Endothelial cell of umbilical vein (primary cell): ENCODE data around the gene SAE1. TPM values are rescaled to one million over a fixed set of nuclear protein-coding genes. Genes with fewer than 3 reads are reported as not detected.

Experiments used
- BruUV-seq: library from RNA; stranded (reverse); fragments of 400-500 nt; replicated peaks from 2 replicates; lab custom pipeline; 2021; lab: Mats Ljungman, UMichigan
- CTCF ChIA-PET: fragments of 300-600, 350-600 bp; sonication (Branson Sonifier 250); formaldehyde crosslinking; loops from one replicate; lab custom pipeline; 2021; ENCODE audit warnings: antibody characterized with exemption, inconsistent platforms; lab: Charles Lee
- POLR2A ChIA-PET: fragments of 300-600, 350-600 bp; sonication (Branson Sonifier 250); formaldehyde crosslinking; loops from one replicate; lab custom pipeline; 2021; ENCODE audit warnings: antibody characterized with exemption, inconsistent platforms; lab: Charles Lee
- DNase-seq: peaks from one replicate; pipeline ENCODE4 v3.0.0-alpha.2; 2011; ENCODE audit warnings: low read depth, low spot score
- FAIRE-seq: peaks from 2 replicates; lab custom pipeline; 2011; peaks lifted over from hg19 to GRCh38; lab: Jason Lieb, UNC
- H2AFZ ChIP-seq: 2 replicates; pipeline ENCODE4 v1.6.0; 2012; ENCODE audit warnings: low read depth, low read length, control low read depth, inconsistent platforms
- H3K27ac ChIP-seq: 2 replicates; pipeline ENCODE4 v1.5.1; 2011; ENCODE audit warnings: low read depth, mild to moderate bottlenecking, control low read depth, low read length, moderate library complexity; ENCODE audit not compliant: insufficient read depth
- H3K27me3 ChIP-seq, 2 experiments: 2 replicates each; pipeline versions ENCODE4 v1.6.0 to v1.6.1; 2011; ENCODE audit warnings: low read length in 2 of 2, mixed read lengths in 1 of 2; ENCODE audit not compliant: control insufficient read depth in 2 of 2, insufficient read depth in 2 of 2
- H3K36me3 ChIP-seq, 2 experiments: 2 replicates in 1 of 2; 3 replicates in 1 of 2; pipeline ENCODE4 v1.5.1; 2011; ENCODE audit warnings: low read length in 2 of 2, mild to moderate bottlenecking in 1 of 2, moderate library complexity in 1 of 2; ENCODE audit not compliant: control insufficient read depth in 2 of 2, insufficient read depth in 2 of 2; ENCODE audit errors: extremely low read depth in 1 of 2
- H3K4me1 ChIP-seq: 3 replicates; pipeline ENCODE4 v1.5.1; 2011; ENCODE audit warnings: mild to moderate bottlenecking, low read length; ENCODE audit not compliant: control insufficient read depth, insufficient read depth; ENCODE audit errors: extremely low read depth
- H3K4me2 ChIP-seq: 2 replicates; pipeline ENCODE4 v1.6.1; 2011; ENCODE audit warnings: low read length, control low read depth, mixed read lengths; ENCODE audit not compliant: insufficient read depth
- H3K4me3 ChIP-seq, 3 experiments: fragments of 200-600 bp in 1 of 3; sonication (generic), shearing (Covaris generic) in 1 of 3; replicated peaks in 1 of 3; 2 replicates each; pipeline ENCODE4 v1.5.1; 2011 to 2016; ENCODE audit warnings: control low read depth in 3 of 3, low read length in 3 of 3, mild to moderate bottlenecking in 2 of 3, inconsistent platforms in 1 of 3, low read depth in 1 of 3, moderate library complexity in 1 of 3; ENCODE audit not compliant: insufficient read depth in 1 of 3
- H3K79me2 ChIP-seq: 2 replicates; pipeline ENCODE4 v1.6.0; 2012; ENCODE audit warnings: low read length, inconsistent platforms; ENCODE audit not compliant: control insufficient read depth, insufficient read depth
- H3K9ac ChIP-seq: replicated peaks from 2 replicates; pipeline ENCODE3; 2011; ENCODE audit warnings: low read length, control low read depth; ENCODE audit not compliant: insufficient read depth; ENCODE audit errors: extremely low read depth
- H3K9me1 ChIP-seq: replicated peaks from 3 replicates; pipeline ENCODE4 v1.6.0; 2011; ENCODE audit warnings: mild to moderate bottlenecking, low read length; ENCODE audit not compliant: control insufficient read depth, insufficient read depth; ENCODE audit errors: extremely low read depth
- H3K9me3 ChIP-seq: replicated peaks from 2 replicates; pipeline ENCODE4 v1.5.1; 2012; ENCODE audit warnings: low read length, inconsistent platforms; ENCODE audit not compliant: control insufficient read depth, insufficient read depth
- H4K20me1 ChIP-seq: replicated peaks from 2 replicates; pipeline ENCODE3; 2011; ENCODE audit warnings: mild to moderate bottlenecking, low read length; ENCODE audit not compliant: control insufficient read depth, insufficient read depth; ENCODE audit errors: extremely low read depth
- CTCF ChIP-seq, 2 donors: IDR thresholded peaks; 1 replicate in 1 of 2; 2 replicates in 1 of 2; pipeline ENCODE4 v1.5.1; 2011; ENCODE audit warnings: low read length in 2 of 2, mild to moderate bottlenecking in 2 of 2, moderate library complexity in 2 of 2, control low read depth in 1 of 2, inconsistent platforms in 1 of 2, low read depth in 1 of 2; ENCODE audit not compliant: insufficient read depth in 1 of 2; ENCODE audit errors: extremely low read depth in 1 of 2
- EZH2 ChIP-seq: IDR thresholded peaks from 2 replicates; pipeline ENCODE4 v1.6.1; 2012; ENCODE audit warnings: borderline replicate concordance, low read depth, mild to moderate bottlenecking, moderate library complexity, low read length, inconsistent platforms; ENCODE audit not compliant: severe bottlenecking
- FOS ChIP-seq: IDR thresholded peaks from 2 replicates; pipeline ENCODE4 v1.6.1; 2011; ENCODE audit warnings: mild to moderate bottlenecking, low read length, moderate library complexity, borderline replicate concordance; ENCODE audit not compliant: insufficient read depth
- GATA2 ChIP-seq: IDR thresholded peaks from 2 replicates; pipeline ENCODE4 v1.7.0; 2011; ENCODE audit warnings: low read depth, mild to moderate bottlenecking, moderate library complexity, mixed read lengths, low read length; ENCODE audit not compliant: insufficient read length, insufficient read depth
- JUN ChIP-seq: IDR thresholded peaks from 2 replicates; pipeline ENCODE4 v1.6.1; 2011; ENCODE audit warnings: borderline replicate concordance, low read depth; ENCODE audit not compliant: insufficient read length, insufficient read depth
- MAX ChIP-seq: IDR thresholded peaks from 2 replicates; pipeline ENCODE4 v1.6.1; 2011; ENCODE audit not compliant: insufficient read depth, insufficient read length
- MYC ChIP-seq: IDR thresholded peaks from one replicate; pipeline ENCODE4 v1.6.1; 2011; ENCODE audit warnings: mild to moderate bottlenecking, low read depth, low read length
- POLR2A ChIP-seq: IDR thresholded peaks from 2 replicates; pipeline ENCODE4 v1.6.1; 2012; ENCODE audit warnings: low read depth, mild to moderate bottlenecking, control low read depth, low read length
- POLR2AphosphoS5 ChIP-seq: IDR thresholded peaks from 2 replicates; pipeline ENCODE4 v1.6.1; 2012; ENCODE audit warnings: low read depth, mild to moderate bottlenecking, control low read depth, low read length, moderate library complexity; ENCODE audit not compliant: insufficient read depth
- dilution Hi-C: fragments of 300-500 bp; cut with MboI; formaldehyde crosslinking; loops from one replicate; pipeline ENCODE4 v1.15.0; 2019; ENCODE audit warnings: low sequenced_read_pairs; ENCODE audit not compliant: extremely low pct_ligation_motif_present
- intact Hi-C: fragments of 100-400 bp; cut with micrococcal nuclease; formaldehyde crosslinking; loops from one replicate; pipeline ENCODE4 v1.10.0; 2022
- polyA plus RNA-seq, 4 experiments: library from polyadenylated mRNA; depleted of rRNA in 3 of 4; stranded (reverse) in 3 of 4; unstranded in 1 of 4; fragments of >200 nt; gene quantifications; 2 replicates each; pipeline versions ENCODE4 v1.2.1 to v1.2.3, GENCODE V29; 2011 to 2012; ENCODE audit warnings: missing spikeins in 1 of 4
- total RNA-seq: library from RNA; stranded (reverse); gene quantifications from 2 replicates; pipeline ENCODE4 v1.2.3, GENCODE V29; 2021

SAE1 gene
- total and polyA plus RNA-seq, 2 donors (not counting 3 experiments of a cell fraction or from before 2014, with no cell fraction given), result 165 to 219 TPM

GRCh38 chr19:47186446-47187334 is 56.1 kb downstream of the SAE1 start:
- intact Hi-C loops, result no loop called here
- H4K20me1 ChIP-seq, result no peaks in the 10 kb centered on the region
- no peaks in the 10 kb centered on the region for H3K9me1 ChIP-seq
- no TSS peak for BruUV-seq
- TF ChIP-seq MYC, result no peak
- H2AFZ ChIP-seq, result no peak overlapping the region
- no peaks in the 10 kb centered on the region for H3K9me3 ChIP-seq
- H3K27ac ChIP-seq, result no peak overlapping the region
- ChIA-PET CTCF (interaction anchor here (1.7 to 2.3 kb wide), 4 partner anchors 8 to 58 kb away, joined by 4 to 9 read pairs (median 6); no protein-coding TSS in a partner anchor), POLR2A (no interaction called here)
- no peak overlapping the region for H3K4me3 ChIP-seq
- peaks cover 23% of the 10 kb centered on the region for H3K4me1 ChIP-seq
- no peak overlapping the region for H3K4me2 ChIP-seq
- FAIRE-seq (no peak), DNase-seq (no peak)
- H3K79me2 ChIP-seq, result peaks cover 30% of the 10 kb centered on the region
- dilution Hi-C loops, result no loop called here
- H3K27me3 ChIP-seq, result no peaks in the 10 kb centered on the region
- H3K36me3 ChIP-seq, result peaks cover 4 to 6% of the 10 kb centered on the region in 2 experiments
- H3K9ac ChIP-seq, result no peak overlapping the region

- POLR2A ChIA-PET, result no interaction called here
- FAIRE-seq, result no peak
- Histone ChIP-seq H3K27me3 (no peaks in the 10 kb centered on the region), H4K20me1 (no peaks in the 10 kb centered on the region), H3K9ac (no peak overlapping the region), H3K9me1 (no peaks in the 10 kb centered on the region), H3K27ac (no peak overlapping the region), H3K79me2 (peaks cover 34% of the 10 kb centered on the region), H3K4me3 (no peak overlapping the region), H3K36me3 (peaks cover 4 to 6% of the 10 kb centered on the region in 2 experiments), H3K9me3 (no peaks in the 10 kb centered on the region), H2AFZ (no peak overlapping the region), H3K4me2 (no peak overlapping the region), H3K4me1 (peaks cover 23% of the 10 kb centered on the region)
- CTCF ChIA-PET, result interaction anchor here (1.4 to 2.3 kb wide), 5 partner anchors 9 to 57 kb away, joined by 4 to 9 read pairs (median 4); no protein-coding TSS in a partner anchor
- no TSS peak for BruUV-seq
- dilution Hi-C loops (no loop called here), intact Hi-C loops (no loop called here)
- TF ChIP-seq MYC (no peak), JUN (no peak), MAX (no peak), FOS (no peak), GATA2 (no peak), POLR2AphosphoS5 (no peak), CTCF (IDR thresholded peaks at IDR 0.05; ENCODE audit: extremely low read depth in 1 of 2, insufficient read depth in 1 of 2, low read depth in 1 of 2, low read length in 2 of 2) (no peak), POLR2A (no peak), EZH2 (no peak)
- no peak for DNase-seq
Measured at GRCh38 chr19:47187335-47187655, 56.7 kb downstream of the SAE1 start.
